NOMO-1 treated with dmso at 0.1 percent for 144 hours (cell line): Measurements from ENCODE around the gene RNF34.
"Not testable (repeated sequence)": the region's sequence is repeated elsewhere in the genome, so short reads cannot be mapped to it uniquely, and the experiment has no call there.

ENCODE experiments used
- DNase-seq: peaks from one replicate; lab custom pipeline; 2025; ENCODE audit not compliant: unreplicated experiment; lab: John Stamatoyannopoulos, UW

Gene RNF34, protein sequence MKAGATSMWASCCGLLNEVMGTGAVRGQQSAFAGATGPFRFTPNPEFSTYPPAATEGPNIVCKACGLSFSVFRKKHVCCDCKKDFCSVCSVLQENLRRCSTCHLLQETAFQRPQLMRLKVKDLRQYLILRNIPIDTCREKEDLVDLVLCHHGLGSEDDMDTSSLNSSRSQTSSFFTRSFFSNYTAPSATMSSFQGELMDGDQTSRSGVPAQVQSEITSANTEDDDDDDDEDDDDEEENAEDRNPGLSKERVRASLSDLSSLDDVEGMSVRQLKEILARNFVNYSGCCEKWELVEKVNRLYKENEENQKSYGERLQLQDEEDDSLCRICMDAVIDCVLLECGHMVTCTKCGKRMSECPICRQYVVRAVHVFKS

DNA sequence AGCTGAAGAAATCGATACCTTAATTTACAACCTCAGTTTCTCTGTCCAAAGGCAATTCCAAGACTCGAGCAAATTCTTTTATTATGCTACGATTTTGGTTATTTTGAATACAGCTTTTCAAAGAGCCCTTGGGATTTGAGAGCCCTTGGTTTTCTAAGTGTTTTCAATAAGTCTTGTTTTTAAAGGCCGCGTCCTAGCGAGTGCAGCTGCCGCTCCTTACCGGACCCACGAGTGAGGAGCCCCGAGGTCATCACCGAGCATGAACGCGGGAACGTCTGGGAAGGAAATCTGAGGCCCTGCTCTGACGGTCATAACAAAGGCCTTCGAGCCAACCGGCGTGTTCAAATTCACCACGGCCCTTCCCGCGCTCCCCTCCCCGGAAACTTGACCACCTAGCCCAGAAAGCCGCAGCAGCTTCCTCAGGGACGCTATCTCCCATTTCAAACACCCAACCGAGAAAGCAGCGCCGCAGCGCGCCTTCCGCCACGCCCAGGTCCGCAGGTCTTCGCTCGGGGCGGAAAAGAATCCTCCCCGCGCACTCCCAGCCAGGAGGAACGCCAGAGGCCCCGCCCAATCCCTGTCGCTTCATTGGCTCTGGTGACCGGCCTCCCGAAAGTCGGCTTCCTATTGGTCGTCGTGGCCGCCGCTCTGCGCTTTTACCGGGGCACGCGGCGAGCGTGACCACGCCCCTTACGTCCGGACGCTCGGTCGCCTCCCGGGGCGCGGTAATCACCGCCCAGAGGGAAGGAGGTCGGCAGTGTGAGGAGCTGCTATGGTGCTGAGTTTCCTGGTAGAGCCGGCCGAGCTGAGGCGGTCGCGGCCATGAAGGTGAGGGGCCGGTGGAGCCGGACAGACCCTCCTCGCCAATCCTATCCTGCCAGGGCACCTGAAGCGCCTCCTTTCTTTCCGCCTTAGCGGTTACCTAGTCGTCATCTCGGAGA is at the start of gene RNF34:
TSS of gene RNF34 (plus strand) at position 728 of the 941 bp plus-strand sequence. CDS start at position 823, 95 bp downstream.
- peak; percentile 98 for DNase-seq

DNA sequence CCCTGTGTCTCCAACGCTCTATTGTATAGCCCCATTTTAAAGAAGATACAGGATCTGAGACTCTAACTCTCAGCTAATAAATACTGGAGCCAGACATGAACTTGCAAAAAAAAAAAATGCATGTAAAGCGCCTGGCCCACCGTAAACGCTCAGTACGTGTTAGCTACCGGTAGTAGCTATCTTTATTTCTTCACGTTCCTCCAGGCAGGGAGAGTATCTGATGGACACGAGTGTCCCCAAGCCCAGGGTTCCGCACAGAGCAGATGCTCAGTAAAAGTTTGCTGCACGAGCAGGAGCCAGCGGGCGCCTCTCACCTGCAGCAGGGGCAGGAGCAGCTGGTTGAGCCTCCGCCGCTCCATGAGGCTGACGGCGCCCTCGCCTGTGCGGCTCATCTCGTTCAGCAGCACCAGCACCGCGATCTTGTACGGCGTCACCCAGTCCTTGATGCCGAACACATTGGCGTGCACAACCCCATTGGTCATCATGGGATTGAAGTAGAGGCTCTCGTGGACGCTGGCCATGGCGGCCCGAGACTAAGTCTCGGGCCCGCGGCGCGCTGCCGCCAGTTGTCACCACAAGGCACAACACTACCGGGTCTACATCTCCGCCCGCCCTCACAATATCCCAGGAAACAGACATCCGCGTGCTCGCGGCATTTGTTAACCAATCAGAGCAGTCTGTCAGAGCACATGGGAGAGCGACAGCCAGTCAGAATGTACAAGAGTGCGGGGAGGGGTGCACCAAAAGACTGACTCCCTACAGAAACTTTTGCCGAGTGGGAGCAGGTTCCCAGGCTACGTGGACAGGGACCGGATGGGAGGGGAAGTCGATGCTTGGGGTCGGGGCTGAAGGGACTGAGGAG is 47.9 kb upstream of the RNF34 start, which contains the start of gene ANAPC5:
TSS of gene ANAPC5 (minus strand) at position 592 of the 862 bp plus-strand sequence. CDS start at position 521, 71 bp downstream.
- peak; percentile 97 for DNase-seq

DNA sequence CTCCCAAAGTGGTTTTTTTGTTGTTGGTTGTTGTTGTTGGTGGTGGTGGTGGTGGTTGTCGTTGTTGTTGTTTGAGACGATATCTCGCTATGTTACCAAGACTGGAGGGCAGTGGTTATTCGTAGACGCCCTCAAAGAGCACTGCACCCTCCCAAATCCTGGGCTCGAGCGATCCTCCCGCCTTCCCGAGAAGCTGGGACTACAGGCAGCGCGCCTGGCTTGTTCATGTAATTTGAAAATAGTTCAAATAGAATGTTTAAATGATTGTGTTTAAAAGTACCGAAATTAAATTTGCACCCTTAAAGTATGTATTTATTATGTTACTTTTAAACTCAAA is 47.3 kb upstream of the RNF34 start:
- no peak for DNase-seq

DNA sequence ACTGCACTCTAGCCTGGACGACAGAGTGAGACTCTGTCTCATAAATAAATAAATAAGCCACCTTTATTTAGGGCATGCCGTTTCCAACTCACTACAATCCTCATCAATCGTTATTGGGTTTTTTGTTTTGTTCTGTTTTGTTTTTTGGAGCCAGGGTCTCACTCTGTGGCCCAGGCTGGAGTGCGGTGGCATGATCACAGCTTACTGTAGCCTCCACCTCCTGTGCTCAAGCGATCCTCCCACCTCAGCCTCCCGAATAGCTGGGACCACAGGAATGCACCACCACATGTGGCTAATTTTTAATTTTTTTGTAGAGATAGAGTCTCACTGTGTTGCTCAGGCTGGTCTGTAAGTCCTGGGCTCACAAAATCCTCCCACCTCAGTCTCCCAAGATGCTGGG is 44.1 kb upstream of the RNF34 start:
- no peak for DNase-seq

DNA sequence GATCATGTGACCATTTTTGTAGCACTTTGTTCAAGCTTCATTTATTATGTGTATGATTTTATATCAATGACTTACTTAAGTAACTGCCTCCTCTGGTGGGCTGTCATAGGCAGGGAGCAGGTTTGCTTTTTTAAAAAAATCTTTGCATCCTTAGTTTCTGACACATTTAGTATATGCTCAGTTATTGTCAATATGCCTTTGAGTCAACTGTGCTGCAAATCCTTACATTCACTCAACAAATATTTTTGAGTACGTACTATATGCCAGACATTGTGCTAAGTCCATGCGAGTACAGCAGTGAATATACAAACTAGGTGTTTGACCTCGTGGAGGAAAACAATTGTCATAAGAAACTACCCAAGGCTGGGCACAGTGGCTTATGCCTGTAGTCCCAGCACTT is 43.3 kb upstream of the RNF34 start:
- no peak for DNase-seq

DNA sequence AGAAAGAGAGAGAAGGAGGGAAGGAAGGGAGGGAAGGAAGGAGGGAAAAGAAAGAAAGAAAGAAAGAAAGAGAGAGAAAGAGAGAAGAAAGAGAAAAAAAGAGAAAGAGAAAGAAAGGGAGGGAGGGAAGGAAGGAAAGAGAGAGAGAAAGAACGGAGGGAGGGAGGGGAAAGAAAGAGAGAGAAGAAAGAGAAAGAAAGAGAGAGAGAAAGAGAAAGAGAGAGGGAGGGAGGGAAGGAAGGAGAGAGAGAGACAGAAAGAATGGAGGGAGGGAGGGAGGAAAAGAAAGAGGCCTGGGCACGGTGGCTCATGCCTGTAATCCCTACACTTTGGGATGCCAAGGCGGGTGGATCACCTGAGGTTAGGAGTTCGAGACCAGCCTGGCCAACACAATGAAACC is 42.6 kb upstream of the RNF34 start:
- DNase-seq, result no peak

DNA sequence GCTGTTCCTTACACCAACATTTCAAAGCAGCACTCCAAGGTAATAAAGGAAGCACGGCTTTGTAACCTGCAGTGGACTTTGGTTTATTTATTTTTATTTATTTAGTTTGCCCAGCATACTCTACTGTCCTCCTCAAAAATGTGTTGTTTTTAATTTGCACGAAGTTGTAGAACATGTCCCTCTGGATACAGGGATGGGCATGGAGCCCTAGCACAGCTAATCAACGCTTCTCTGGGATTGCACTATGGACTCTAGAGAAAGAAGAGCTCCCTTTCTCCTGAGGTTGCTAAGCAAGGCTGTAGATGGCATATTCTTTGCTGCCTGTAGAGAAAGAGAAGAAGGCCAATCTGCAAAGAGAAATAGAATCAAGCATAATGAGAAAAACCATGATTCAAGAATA is 41.8 kb upstream of the RNF34 start:
- DNase-seq, result no peak

DNA sequence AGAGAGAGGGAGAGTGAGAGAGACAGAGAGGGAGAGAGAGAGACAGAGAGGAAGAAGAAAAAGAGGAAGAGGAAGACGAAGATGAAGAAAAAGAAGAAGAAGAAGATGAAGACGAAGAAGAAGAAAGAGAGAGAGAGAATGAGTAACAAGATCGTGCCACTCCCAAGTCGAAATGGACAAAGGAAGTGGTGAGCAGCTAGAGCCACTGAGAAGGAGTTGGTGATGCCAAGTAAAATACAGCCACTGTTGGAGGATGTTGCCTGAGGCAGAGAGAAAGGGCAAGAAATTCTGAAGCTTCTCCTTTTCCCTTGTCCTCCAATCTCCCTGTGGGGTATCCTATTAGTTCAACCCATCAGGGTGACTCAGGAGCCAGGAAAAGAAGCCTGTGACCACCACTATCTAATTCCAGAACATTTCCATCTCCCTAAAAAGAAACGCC is 35.2 kb upstream of the RNF34 start:
- DNase-seq, result peak; percentile 4

DNA sequence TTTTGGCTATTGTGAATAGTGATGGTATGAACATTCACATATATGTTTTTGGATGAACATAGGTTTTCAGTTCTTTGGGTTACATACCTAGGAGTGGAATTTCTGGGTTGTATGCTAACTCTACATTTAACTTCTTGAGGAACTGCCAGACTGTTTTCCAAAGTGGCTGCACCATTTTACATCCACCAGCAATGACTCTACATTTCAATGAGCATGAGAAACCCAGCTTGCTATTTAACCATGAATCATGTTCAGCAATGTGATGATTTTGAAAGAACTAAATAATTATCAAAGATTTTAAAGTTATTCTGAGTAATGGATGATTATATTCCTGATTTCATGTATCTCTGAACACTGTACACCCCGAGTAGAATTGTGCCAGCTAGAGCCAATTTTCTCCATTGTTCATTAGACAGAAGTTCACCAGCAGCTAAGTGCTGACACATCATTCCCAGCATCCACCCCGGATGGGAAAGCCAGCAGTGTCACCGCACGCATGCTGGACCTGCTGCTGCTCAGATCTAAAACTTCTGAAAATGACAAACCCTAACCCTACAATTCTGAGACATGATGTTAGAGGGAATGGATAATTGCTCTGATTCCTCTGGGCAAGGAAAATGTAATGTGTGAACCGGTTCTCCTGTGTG is 34.4 kb upstream of the RNF34 start:
- DNase-seq, result no peak

DNA sequence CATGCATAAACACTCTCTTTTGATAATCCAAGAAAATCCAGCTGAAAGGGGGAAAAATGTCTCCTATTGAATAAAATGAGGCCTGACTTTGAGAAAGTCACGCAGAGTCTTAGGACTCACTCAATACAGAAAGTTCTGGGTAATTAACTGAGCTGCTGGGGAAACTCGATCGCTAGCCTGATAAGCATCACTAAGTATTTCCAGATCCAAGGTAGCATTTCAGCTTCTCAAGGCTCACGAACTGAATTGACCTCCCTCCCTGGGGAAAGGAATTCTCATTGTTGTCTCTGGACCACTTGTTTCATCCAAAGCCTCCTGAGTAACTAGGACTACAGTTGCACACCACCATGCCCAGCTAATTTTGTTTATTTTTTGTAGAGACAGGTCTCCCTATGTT is 33.9 kb upstream of the RNF34 start:
- no peak for DNase-seq

DNA sequence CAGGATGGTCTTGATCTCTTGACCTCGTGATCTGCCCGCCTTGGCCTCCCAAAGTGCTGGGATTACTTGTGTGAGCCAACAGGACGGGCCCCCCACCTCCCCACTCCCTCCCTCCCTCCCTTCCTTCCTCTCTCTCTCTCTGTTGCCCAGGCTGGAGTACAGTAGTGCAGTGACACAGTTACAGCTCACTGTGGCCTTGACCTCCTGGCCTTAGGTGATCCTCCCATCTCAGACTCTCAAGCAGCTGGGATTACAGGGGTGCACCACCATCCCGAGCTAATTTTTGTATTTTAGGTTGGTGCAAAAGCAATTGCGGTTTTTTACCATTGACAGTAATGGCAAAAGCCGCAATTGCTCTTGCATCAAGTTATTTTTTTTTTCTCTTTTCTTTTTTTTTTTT is 28.5 kb upstream of the RNF34 start:
- DNase-seq, result no peak

DNA sequence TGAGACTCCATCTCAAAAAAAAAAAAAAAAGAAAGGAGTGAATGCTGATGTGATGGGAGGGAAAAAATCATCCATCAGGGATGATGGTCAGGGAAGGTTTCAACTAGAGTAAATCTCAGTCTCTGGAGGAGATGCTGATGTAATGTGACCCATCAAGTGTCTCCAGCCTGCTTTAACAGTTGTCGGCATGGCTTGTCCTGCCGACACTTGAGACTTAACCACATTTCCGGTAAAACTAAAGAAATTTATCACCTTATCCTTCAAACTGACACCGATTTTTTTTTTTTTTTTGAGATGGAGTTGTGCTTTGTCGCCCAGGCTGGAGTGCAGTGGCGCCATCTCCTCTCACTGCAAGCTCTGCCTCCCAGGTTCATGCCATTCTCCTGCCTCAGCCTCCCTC is 26.2 kb upstream of the RNF34 start:
- DNase-seq, result no peak

DNA sequence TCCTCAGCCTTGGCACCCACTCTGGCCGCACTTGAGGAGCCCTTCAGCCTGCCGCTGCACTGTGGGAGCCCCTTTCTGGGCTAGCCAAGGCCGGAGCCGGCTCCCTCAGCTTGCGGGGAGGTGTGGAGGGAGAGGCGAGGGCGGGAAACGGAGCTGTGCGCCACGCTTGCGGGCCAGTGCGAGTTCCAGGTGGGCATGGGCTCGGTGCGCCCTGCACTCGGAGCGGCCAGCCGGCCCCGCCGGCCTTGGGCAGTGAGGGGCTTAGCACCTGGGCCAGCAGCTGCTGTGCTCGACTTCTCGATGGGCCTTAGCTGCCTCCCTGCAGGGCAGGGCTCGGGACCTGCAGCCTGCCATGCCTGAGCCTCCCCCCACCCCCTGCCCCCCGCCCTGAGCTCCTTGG is 25.6 kb upstream of the RNF34 start:
- DNase-seq, result not testable (repeated sequence)

DNA sequence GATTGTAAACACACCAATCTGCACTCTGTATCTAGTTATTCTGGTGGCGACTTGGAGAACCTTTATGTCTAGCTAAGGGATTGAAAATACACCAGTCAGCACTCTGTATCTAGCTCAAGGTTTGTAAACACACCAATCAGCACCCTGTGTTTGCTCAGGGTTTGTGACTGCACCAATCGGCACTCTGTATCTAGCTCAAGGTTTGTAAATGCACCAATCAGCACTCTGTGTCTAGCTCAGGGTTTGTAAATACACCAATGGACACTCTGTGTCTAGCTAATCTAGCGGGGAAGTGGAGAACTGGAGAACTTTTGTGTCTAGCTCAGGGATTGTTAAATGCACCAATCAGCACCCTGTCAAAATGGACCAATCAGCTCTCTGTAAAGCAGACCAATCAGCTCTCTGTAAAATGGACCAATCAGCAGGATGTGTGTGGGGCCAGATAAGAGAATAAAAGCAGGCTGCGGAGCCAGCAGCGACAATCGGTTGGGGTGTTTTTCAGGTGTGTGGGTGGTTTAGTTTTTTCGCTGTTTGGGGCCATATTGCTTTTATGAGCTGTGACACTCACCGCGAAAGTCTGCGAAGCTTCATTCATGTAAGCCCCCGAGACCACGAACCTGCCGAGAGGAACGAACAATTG is 24.9 kb upstream of the RNF34 start:
- DNase-seq, result not testable (repeated sequence)

DNA sequence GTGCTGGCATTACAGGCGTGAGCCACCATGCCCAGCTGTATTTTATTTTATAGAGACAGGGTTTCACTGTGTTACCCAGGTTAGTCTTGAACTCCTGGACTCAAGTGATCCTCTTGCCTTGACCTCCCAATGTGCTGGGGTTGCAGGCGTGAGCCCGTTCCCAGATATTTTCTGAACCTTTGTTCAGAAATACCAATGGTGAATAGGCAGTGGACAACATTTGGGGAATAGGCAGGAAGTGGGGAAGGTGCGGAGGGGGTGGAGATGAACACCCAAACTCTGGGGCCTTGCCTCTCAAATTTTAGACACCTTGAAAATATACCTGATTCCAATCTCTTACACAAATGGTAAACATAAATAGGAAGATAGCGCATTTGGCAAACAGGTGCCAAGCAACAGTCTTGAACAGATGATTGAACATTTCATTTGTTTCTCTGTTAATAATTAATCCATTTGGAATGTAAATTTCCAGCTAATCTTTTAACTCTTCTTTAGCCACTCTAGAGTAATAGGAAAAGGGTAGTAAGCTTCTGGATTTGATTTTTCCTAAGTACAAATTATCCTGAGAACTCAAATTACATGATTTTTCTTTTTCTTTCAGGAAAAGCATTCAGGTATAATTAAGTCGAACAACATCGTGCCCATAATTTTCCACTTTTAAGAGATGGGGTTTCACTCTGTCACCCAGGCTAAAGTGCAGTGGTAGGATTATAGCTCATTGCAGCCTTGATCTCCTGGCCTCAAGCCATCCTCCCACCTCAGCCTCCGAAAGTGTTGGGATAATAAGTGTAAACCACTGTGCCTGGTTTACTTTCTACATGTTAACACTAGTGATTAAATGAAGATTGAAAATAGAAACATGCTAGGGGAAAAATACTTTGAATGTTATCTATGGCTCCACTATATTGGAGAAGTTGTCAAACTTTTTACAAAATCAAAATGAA is 22.9 kb upstream of the RNF34 start:
- no peak for DNase-seq

DNA sequence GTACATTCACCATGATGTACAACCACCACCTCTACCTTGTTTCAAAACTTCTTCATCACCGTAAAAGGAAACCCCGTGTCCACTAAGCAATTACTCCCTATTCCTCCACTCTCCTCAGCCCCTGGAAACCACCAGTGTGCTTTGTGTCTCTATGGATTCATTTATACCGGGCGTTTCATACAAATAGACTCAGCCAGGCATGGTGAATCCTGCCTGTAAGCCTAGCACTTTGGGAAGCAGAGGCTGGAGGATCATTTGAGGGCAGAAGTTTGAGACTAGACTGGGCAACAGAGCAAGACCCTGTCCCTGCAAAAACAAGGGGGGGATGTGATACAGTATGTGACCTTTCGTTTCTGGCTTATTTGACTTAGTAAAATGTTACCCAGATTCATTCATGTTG is 21.2 kb upstream of the RNF34 start:
- no peak for DNase-seq

DNA sequence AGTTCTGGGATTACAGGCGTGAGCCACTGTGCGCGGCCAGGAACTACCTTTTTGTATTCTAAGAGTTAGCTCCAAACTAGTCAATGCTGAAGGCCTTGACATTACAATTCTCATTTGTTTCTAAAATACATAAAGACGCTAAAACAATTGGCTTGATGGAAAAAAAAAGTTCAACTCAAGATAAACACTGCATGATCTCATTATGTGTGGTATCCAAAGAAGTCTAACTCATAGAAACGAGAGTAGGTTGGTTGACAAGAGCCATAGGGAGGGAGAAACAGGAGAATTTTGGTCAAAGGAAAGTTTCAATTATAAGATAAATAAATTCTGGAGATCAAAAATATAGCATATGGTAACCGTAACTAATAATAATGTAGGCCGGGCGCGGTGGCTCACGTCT is 20.0 kb upstream of the RNF34 start:
- DNase-seq, result no peak

DNA sequence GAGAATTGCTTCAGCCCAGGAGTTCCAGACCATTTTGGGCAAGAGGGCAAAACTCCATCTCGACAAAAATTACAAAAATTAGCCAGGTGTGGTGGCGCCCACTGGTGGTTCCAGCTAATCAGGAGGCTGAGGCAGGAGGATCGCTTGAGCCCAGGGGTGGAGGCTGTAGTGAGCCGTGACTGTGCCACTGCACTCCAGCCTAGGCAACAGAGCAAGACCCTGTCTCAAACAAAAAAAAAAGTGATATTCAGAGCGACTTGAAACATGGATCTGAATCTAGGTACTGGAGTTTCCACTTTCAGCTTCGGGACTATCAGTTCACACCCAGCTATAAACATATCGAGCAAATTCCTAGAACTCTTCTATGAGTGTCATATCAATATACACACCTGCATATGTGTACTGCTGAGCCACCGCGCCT is 16.3 kb upstream of the RNF34 start:
- DNase-seq, result no peak

DNA sequence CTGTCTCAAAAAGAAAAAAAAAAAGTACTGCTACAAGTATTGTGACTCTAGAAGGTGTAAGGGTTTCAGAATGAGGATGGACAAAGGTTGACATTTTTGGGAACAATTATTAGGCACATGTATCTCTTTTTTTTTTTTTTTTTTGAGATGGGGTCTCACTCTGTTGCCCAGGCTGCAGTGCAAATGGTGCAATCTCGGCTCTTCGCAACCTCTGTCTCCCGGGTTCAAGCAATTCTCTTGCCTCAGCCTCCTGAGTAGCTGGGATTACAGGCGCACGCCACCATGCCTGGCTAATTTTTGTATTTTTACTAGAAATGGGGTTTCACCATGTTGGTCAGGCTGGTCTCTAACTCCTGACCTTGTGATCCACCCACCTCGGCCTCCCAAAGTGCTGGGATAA is 15.0 kb upstream of the RNF34 start:
- not testable (repeated sequence) for DNase-seq
